T47D (cell line): ENCODE measurements around the gene ZNF516.
"Not testable (repeated sequence)": the region's sequence is repeated elsewhere in the genome, so short reads cannot be mapped to it uniquely, and the experiment has no call there.

Source experiments
- DNase-seq, 2 experiments: peaks; one replicate each; pipeline versions ENCODE4 v3.0.0 to v3.0.0-alpha.2; 2011 to 2012; ENCODE audit warnings: low read depth in 1 of 2, low spot score in 1 of 2
- JUND ChIP-seq: IDR thresholded peaks from 2 replicates; pipeline ENCODE4 v1.6.1; 2012; ENCODE audit warnings: low read depth
- in situ Hi-C: cut with HindIII; loops from 2 replicates; pipeline ENCODE4 v1.10.0; 2016; ENCODE audit warnings: low sequenced_read_pairs, low pct_unique_long_range_greater_than_20kb

ZNF516 gene

GRCh38 chr18:76495006-76495370 is at the start of gene ZNF516:
TSS of gene ZNF516 (minus strand) at chr18:76495242. CDS start at chr18:76443054, 52,188 bp downstream.
- in situ Hi-C loops: no loop called here
- no peak for TF ChIP-seq JUND
- DNase-seq: no peak

- DNase-seq: no peak
- TF ChIP-seq JUND: no peak
- in situ Hi-C loops: no loop called here
These were observed 43.8 kb upstream of the ZNF516 start for GRCh38 chr18:76538846-76539245.

GRCh38 chr18:76537621-76538020 is 42.6 kb upstream of the ZNF516 start:
- in situ Hi-C loops: no loop called here
- no peak for TF ChIP-seq JUND
- no peak for DNase-seq

GRCh38 chr18:76536593-76536992 is 41.6 kb upstream of the ZNF516 start:
- DNase-seq, in situ Hi-C loops: not testable (repeated sequence)

- TF ChIP-seq JUND: no peak
- in situ Hi-C loops: no loop called here
- no peak for DNase-seq
These were observed 37.8 kb upstream of the ZNF516 start for GRCh38 chr18:76532875-76533274.

GRCh38 chr18:76530846-76531245 is 35.8 kb upstream of the ZNF516 start:
- no peak for TF ChIP-seq JUND
- DNase-seq: no peak
- in situ Hi-C loops: no loop called here

- DNase-seq: no peak
- TF ChIP-seq JUND: no peak
- in situ Hi-C loops: no loop called here
These were observed 35.3 kb upstream of the ZNF516 start for GRCh38 chr18:76530391-76530790.

- no peak for DNase-seq
- TF ChIP-seq JUND: no peak
- in situ Hi-C loops: no loop called here
These were observed 34.4 kb upstream of the ZNF516 start for GRCh38 chr18:76529433-76529811.

- no peak for TF ChIP-seq JUND
- peak in 1 of 2 experiments; percentile 24 for DNase-seq
- in situ Hi-C loops: no loop called here
These were observed 33.7 kb upstream of the ZNF516 start for GRCh38 chr18:76528477-76529432.

GRCh38 chr18:76525911-76526310 is 30.9 kb upstream of the ZNF516 start:
- no peak for DNase-seq
- TF ChIP-seq JUND: no peak
- in situ Hi-C loops: no loop called here

GRCh38 chr18:76524900-76525698 is 30.1 kb upstream of the ZNF516 start:
- DNase-seq: peak; percentile 24 to 61
- in situ Hi-C loops: no loop called here
- TF ChIP-seq JUND: no peak

- TF ChIP-seq JUND: no peak
- in situ Hi-C loops: no loop called here
- DNase-seq: no peak
These were observed 29.4 kb upstream of the ZNF516 start for GRCh38 chr18:76524477-76524876.

GRCh38 chr18:76522551-76522950 is 27.5 kb upstream of the ZNF516 start:
- in situ Hi-C loops: no loop called here
- no peak for DNase-seq
- no peak for TF ChIP-seq JUND

GRCh38 chr18:76522122-76522503 is 27.1 kb upstream of the ZNF516 start:
- no peak for TF ChIP-seq JUND
- in situ Hi-C loops: no loop called here
- DNase-seq: no peak
